ENCODE results near the gene DNAI4. TPM values are rescaled to one million over a fixed set of nuclear protein-coding genes. Genes with fewer than 3 reads are reported as not detected.
"Not testable (repeated sequence)": the region's sequence is repeated elsewhere in the genome, so short reads cannot be mapped to it uniquely, and the experiment has no call there.

DNAI4 gene
- polyA plus RNA-seq, 3 donors = 15.4 to 16.6 (median 15.7) TPM

- DNase-seq (ENCODE audit: low read depth in 3 of 3, low spot score in 2 of 3) = no peak
Measured at GRCh38 chr1:66834926-66835325, 89.7 kb downstream of the DNAI4 start.

- DNase-seq (ENCODE audit: low read depth in 3 of 3, low spot score in 2 of 3) = no peak
Measured at GRCh38 chr1:66833112-66833511, 91.5 kb downstream of the DNAI4 start.

- no peak for DNase-seq (ENCODE audit: low read depth in 3 of 3, low spot score in 2 of 3)
Measured at GRCh38 chr1:66831529-66832239, 93.0 kb downstream of the DNAI4 start.

GRCh38 chr1:66824771-66825170 lies 99.9 kb downstream of the DNAI4 start:
- DNase-seq (ENCODE audit: low read depth in 3 of 3, low spot score in 2 of 3) = no peak

- DNase-seq (ENCODE audit: low read depth in 3 of 3, low spot score in 2 of 3) = no peak
Measured at GRCh38 chr1:66809736-66810326, 114.8 kb downstream of the DNAI4 start.

- no peak for DNase-seq (ENCODE audit: low read depth in 3 of 3, low spot score in 2 of 3)
Measured at GRCh38 chr1:66809245-66809644, 115.4 kb downstream of the DNAI4 start.

- DNase-seq (ENCODE audit: low read depth in 3 of 3, low spot score in 2 of 3) = not testable (repeated sequence)
Measured at GRCh38 chr1:66795839-66796238, 128.8 kb downstream of the DNAI4 start.

- no peak for DNase-seq (ENCODE audit: low read depth in 3 of 3, low spot score in 2 of 3)
Measured at GRCh38 chr1:66791621-66792610, 132.7 kb downstream of the DNAI4 start.

- DNase-seq (ENCODE audit: low read depth in 3 of 3, low spot score in 2 of 3) = no peak
Measured at GRCh38 chr1:66788231-66788939, 136.3 kb downstream of the DNAI4 start.

- no peak for DNase-seq (ENCODE audit: low read depth in 3 of 3, low spot score in 2 of 3)
Measured at GRCh38 chr1:66787641-66788040, 137.0 kb downstream of the DNAI4 start.

- DNase-seq (ENCODE audit: low read depth in 3 of 3, low spot score in 2 of 3) = not testable (repeated sequence)
Measured at GRCh38 chr1:66785800-66786199, 138.9 kb downstream of the DNAI4 start.

- no peak for DNase-seq (ENCODE audit: low read depth in 3 of 3, low spot score in 2 of 3)
Measured at GRCh38 chr1:66779475-66780078, 145.1 kb downstream of the DNAI4 start.

GRCh38 chr1:66778969-66779368 lies 145.7 kb downstream of the DNAI4 start:
- no peak for DNase-seq (ENCODE audit: low read depth in 3 of 3, low spot score in 2 of 3)

GRCh38 chr1:66778266-66778665 lies 146.4 kb downstream of the DNAI4 start:
- DNase-seq (ENCODE audit: low read depth in 3 of 3, low spot score in 2 of 3) = no peak

GRCh38 chr1:66777831-66778230 lies 146.8 kb downstream of the DNAI4 start:
- no peak for DNase-seq (ENCODE audit: low read depth in 3 of 3, low spot score in 2 of 3)

GRCh38 chr1:66775646-66776045 lies 149.0 kb downstream of the DNAI4 start:
- DNase-seq (ENCODE audit: low read depth in 3 of 3, low spot score in 2 of 3) = no peak

- DNase-seq (ENCODE audit: low read depth in 3 of 3, low spot score in 2 of 3) = no peak
Measured at GRCh38 chr1:66774438-66774837, 150.2 kb downstream of the DNAI4 start.

GRCh38 chr1:66773227-66773626 lies 151.4 kb downstream of the DNAI4 start:
- no peak for DNase-seq (ENCODE audit: low read depth in 3 of 3, low spot score in 2 of 3)

- no peak for DNase-seq (ENCODE audit: low read depth in 3 of 3, low spot score in 2 of 3)
Measured at GRCh38 chr1:66770694-66771093, 154.0 kb downstream of the DNAI4 start.

- DNase-seq (ENCODE audit: low read depth in 3 of 3, low spot score in 2 of 3) = no peak
Measured at GRCh38 chr1:66770240-66770639, 154.4 kb downstream of the DNAI4 start.

All from right renal cortex interstitium (tissue), 3 donors.